ENCODE results near the gene KDM4B. TPM values are rescaled to one million over a fixed set of nuclear protein-coding genes. Genes with fewer than 3 reads are reported as not detected.

The KDM4B gene
- total and polyA plus RNA-seq, 2 of the 8 experiments (the other 6 are each of a cell fraction or from before 2014, with no cell fraction given): 12.0 to 31.9 TPM

- Histone ChIP-seq H3K4ac (replicated peaks; ENCODE audit: insufficient read length, low read depth, low read length) (no peak overlapping the region), H2BK120ac (replicated peaks; ENCODE audit: low read depth, low read length) (no peak overlapping the region), H3K14ac (ENCODE audit: insufficient read length) (no peak overlapping the region), H3K4me1 (replicated peaks in 1 of 4; ENCODE audit: control insufficient read depth in 3 of 4, insufficient read depth in 4 of 4, low read length in 3 of 4) (peaks cover 0 to 2% (median under 1%) of the 10 kb centered on the region in 4 experiments; a peak in 3 of 7 replicates), H3K4me3 (ENCODE audit: extremely low read depth in 1 of 4, insufficient read depth in 2 of 4, low read depth in 3 of 4, low read length in 4 of 4) (no peak overlapping the region), H3K18ac (ENCODE audit: extremely low read depth, low read length) (no peak overlapping the region), H2BK5ac (ENCODE audit: low read depth, low read length) (no peak overlapping the region), H3K23ac (ENCODE audit: insufficient read length) (no peak overlapping the region), H3K27ac (ENCODE audit: low read depth, low read length) (no peak overlapping the region), H3K56ac (replicated peaks; ENCODE audit: insufficient read length, low read depth, low read length) (no peak overlapping the region), H3K23me2 (ENCODE audit: low read depth, low read length) (no peaks in the 10 kb centered on the region), H3K36me3 (ENCODE audit: control insufficient read depth in 2 of 4, insufficient read depth in 4 of 4, low read length in 3 of 4) (peaks cover 0 to 4% (median 0%) of the 10 kb centered on the region in 4 experiments; a peak in 2 of 8 replicates), H3K79me2 (ENCODE audit: control insufficient read depth in 1 of 2, insufficient read depth in 2 of 2, low read length in 2 of 2) (peaks cover 4 to 68% of the 10 kb centered on the region in 2 experiments; a peak in 3 of 4 replicates), H2AK5ac (ENCODE audit: low read depth, low read length) (no peak overlapping the region), H3K4me2 (ENCODE audit: insufficient read depth in 1 of 2, low read depth in 2 of 2, low read length in 2 of 2) (no peak overlapping the region), H2AFZ (ENCODE audit: low read length) (no peak overlapping the region), H3K27me3 (replicated peaks in 1 of 4; ENCODE audit: control insufficient read depth in 3 of 4, extremely low read depth in 1 of 4, insufficient read depth in 3 of 4, low read length in 3 of 4) (no peaks in the 10 kb centered on the region), H2BK15ac (ENCODE audit: low read length) (no peak overlapping the region), H4K8ac (ENCODE audit: extremely low read depth, insufficient read depth, low read length) (peak overlapping the region; percentile 57), H2BK20ac (ENCODE audit: low read length) (no peak overlapping the region), H2BK12ac (ENCODE audit: low read depth, low read length) (no peak overlapping the region), H3K79me1 (ENCODE audit: low read depth, low read length) (peaks cover 23% of the 10 kb centered on the region), H4K91ac (replicated peaks; ENCODE audit: insufficient read length, low read length) (no peak overlapping the region), H3K9me3 (ENCODE audit: insufficient read depth in 2 of 2, low read depth in 1 of 2, low read length in 1 of 2) (no peaks in the 10 kb centered on the region), H4K5ac (ENCODE audit: insufficient read length, low read depth, low read length) (no peak overlapping the region), H4K20me1 (replicated peaks in 1 of 2; ENCODE audit: control insufficient read depth in 1 of 2, insufficient read depth in 2 of 2, low read length in 2 of 2) (peaks cover 16 to 19% of the 10 kb centered on the region in 2 experiments), H3K9ac (replicated peaks in 1 of 4; ENCODE audit: extremely low read depth in 1 of 4, low read depth in 3 of 4, low read length in 3 of 4) (no peak overlapping the region)
- ChIA-PET CTCF (ENCODE audit: partially characterized antibody) (interaction anchor here (0.6 to 2.6 kb wide), 6 partner anchors 18 to 53 kb away, joined by 3 to 18 read pairs (median 3); no protein-coding TSS in a partner anchor), POLR2A (ENCODE audit: partially characterized antibody) (interaction anchor here (1.1 kb wide), 1 partner anchor 216 kb away, joined by 3 read pairs; no protein-coding TSS in a partner anchor)
- no peak for FAIRE-seq
- WGBS, 2 experiments (ENCODE audit: extremely low coverage in 1 of 2, insufficient coverage in 1 of 2, insufficient read length in 1 of 2, insufficient replicate concordance in 2 of 2, low coverage in 1 of 2, low lambda C conversion rate in 2 of 2, missing lambda C conversion rate in 1 of 2): 93% methylated on average over 36 of the region's 36 CpGs; no CpG with 5 or more reads in 1 of the 2 experiments
- DNase-seq (ENCODE audit: low read depth in 1 of 2, low spot score in 2 of 2): no peak
- TF ChIP-seq EP300 (IDR thresholded peaks at IDR 0.05; ENCODE audit: borderline replicate concordance in 1 of 2, low read depth in 2 of 2, low read length in 2 of 2) (no peak), CTBP2 (IDR thresholded peaks at IDR 0.05; ENCODE audit: borderline replicate concordance, insufficient read depth, insufficient read length, low read length) (no peak), CBX5 (IDR thresholded peaks at IDR 0.05; ENCODE audit: low read depth, low read length) (no peak), RNF2 (IDR thresholded peaks at IDR 0.05; ENCODE audit: borderline replicate concordance, low read depth, low read length, missing control alignments, poor library complexity, severe bottlenecking) (no peak), SP1 (IDR thresholded peaks at IDR 0.05; ENCODE audit: low read depth, low read length) (no peak), CTCF (IDR thresholded peaks at IDR 0.05; ENCODE audit: control extremely low read depth in 1 of 3, insufficient read depth in 1 of 3, low read depth in 1 of 3, low read length in 3 of 3) (no peak), CBX8 (IDR thresholded peaks at IDR 0.05; ENCODE audit: borderline replicate concordance, low read depth, low read length) (no peak), JUN (IDR thresholded peaks at IDR 0.05; ENCODE audit: low read depth, low read length) (no peak)
Observed at GRCh38 chr19:4977299-4978174, 8.6 kb downstream of the KDM4B start.
